ENCODE data around the gene HSF2.
A peak's percentile ranks its signal among the peaks of the same experiment; 100 is the strongest.
"Not testable (repeated sequence)": the region's sequence is repeated elsewhere in the genome, so short reads cannot be mapped to it uniquely, and the experiment has no call there.

The HSF2 gene

DNA sequence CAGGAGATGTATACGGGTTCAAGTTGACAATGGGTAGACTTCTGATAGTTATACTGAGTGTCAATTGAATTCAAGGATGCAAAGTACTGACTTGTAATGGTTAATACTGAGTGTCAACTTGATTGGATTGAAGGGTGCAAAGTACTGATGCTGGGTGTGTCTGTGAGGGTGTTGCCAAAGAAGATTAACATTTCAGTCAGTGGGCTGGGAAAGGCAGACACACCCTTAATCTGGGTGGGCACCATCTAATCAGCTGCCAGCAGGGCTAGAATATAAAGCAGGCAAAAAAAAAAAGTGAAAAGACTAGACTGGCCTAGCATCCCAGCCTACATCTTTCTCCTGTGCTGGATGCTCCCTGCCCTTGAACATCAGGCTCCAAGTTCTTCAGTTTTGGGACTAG lies 55.7 kb downstream of the HSF2 start:
- not testable (repeated sequence) for DNase-seq (ENCODE audit: low spot score)

DNA sequence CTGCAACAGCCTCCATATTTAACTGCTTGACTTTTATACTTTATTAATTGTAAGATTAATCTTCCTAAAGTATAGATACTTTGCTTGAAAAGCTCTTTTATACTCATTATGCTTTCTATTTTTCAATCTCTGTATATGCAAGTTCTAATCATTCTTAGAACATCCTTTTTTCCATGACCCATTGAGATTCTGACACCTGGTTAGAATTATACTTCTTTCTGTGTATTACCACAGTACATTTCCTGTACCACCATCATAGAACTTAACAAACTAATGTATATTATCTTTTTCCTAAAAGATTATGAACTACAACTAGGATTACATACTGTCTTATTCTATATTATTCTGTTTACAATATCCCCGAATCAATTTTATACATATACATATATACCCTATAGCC lies 58.6 kb downstream of the HSF2 start:
- no peak for DNase-seq (ENCODE audit: low spot score)

DNA sequence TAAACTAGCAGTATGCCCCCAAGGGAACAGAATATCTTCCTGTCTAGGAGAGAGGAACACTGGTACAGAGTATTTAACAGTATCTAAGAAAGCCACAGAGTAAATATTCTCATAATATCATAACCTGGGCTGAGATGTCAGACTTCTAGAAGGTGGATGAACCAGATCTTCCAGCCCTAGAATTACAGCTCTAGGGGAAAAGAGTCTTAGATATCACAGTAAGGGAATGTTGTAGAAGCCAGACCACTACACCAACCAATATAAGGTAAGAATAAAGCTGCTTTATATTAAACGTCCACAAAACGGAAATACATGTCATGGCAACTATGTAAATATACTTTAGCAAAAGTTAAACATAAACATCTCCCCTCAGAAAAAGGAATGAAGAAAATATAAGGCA lies 59.8 kb downstream of the HSF2 start:
- no peak for DNase-seq (ENCODE audit: low spot score)

DNA sequence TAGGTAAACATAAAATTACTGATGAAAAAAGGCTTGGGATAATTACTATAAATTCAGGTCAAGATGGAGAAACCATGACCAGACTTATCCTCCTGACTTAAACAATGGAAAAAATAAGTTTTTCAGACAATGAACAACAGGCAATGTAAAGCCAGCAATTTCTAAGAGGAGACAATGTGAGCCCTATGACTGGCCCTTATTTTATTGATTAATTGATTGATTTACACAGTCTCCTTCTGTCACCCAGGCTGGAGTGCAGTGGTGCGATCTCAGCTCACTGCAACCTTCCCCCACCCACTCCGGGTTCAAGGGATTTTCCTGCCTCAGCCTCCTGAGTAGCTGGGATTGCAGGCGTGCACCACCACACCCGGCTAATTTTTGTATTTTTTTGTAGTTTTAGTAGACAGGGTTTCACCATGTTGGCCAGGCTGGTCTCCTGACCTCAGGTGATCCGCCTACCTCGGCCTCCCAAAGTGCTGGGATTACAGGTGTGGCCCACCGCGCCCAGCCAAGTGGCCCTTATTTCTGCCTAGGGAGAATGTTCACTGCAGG lies 60.5 kb downstream of the HSF2 start:
- DNase-seq (ENCODE audit: low spot score) = not testable (repeated sequence)

DNA sequence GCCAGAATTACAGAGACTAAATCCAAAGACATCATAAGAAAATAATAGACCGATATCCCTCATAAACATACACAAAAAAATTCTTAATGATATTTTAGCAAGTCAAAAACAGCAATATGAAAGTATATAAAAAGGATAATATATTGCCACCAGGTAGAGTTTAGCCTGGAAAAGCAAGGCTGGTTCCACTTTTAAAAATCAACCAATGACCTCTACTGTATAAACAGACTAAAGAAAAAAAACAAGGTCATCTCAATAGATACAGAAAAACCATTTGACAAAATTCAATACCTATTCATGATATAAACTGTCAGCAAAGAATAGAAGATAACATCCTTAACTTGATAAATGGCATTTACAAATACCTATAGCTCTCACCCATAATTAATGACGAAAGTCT lies 62.4 kb downstream of the HSF2 start:
- DNase-seq (ENCODE audit: low spot score) = no peak

DNA sequence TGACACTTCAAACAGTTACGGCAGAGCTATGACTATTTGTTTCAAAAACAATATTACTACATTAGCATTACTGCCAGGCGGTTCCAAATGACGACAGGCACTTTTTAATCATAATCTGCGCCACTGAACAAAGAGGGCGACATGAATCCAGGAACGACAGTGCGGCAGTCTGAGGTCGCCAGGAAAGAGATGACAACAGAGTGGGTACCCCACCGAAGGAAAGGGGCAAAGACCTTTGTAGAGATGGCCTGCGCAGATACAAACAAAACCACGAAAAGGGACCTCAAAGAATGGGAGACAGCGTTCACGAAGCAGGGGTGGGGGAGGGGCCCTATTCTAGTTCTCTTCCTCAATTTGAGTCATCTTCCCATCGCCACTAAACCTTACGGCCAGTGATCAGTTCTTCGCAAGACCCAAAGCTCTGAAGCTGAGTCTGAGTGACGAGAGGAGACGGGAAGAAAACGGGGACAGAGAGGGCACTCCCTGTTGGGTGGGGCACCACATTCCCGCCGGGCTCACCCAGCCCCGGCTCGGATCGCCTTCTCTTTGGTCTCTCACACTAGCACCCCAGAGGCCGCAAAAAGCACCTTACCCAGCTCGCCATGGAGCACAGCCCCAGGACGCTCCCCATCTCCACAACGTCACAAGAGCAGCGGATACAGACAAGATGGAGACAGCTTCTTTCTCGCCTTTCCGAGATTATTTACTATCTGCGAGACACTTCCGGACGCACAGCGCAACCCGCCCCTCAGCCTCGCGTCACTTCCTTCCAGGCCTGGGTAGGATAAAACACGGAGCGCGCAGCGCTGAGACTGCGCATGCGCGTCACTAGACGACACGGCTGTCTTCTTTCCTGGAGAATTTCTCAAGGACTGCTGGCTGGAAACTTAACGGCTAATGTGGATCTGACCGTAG lies 71.9 kb downstream of the HSF2 start, which contains the start of gene SERINC1:
SERINC1 (minus strand) TSS at position 701 of the 915 bp plus-strand sequence; CDS start at position 631, 70 bp downstream.
- peak; percentile 94 for DNase-seq (ENCODE audit: low spot score)

DNA sequence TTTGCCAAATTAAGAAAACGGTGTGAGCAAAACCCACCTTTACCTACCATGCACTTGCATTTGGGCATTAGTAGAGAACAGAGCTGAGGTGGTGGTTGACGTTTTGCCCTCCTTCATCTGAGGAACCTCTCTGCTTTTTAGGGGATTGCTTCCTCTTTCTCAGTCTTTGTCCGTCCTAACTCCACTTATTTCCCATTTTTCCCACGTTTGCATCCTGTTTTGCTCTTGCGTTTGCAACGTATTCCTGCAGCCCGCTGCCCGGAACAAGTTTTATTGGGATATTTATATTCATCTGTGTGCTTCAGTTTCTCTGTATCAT lies 72.5 kb downstream of the HSF2 start:
- DNase-seq (ENCODE audit: low spot score) = no peak

DNA sequence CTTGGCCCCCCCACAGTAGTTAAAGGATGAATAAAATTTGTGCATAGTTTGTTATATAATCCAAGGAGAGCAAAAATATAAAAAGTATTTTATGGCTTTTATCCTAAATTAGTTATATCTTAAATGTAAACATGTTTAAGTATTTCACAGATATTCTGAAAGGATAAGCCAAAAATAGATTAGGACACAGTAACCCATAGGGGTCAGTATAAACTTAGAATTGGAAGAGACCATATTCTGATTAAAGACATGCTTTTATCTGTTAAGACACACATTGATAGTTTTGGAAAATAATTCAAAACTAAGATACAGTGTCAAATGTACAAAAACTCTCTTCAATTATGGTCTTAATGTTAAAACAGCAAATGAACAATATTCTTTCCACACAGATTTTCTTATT lies 76.7 kb downstream of the HSF2 start:
- DNase-seq (ENCODE audit: low spot score) = peak; percentile 42

DNA sequence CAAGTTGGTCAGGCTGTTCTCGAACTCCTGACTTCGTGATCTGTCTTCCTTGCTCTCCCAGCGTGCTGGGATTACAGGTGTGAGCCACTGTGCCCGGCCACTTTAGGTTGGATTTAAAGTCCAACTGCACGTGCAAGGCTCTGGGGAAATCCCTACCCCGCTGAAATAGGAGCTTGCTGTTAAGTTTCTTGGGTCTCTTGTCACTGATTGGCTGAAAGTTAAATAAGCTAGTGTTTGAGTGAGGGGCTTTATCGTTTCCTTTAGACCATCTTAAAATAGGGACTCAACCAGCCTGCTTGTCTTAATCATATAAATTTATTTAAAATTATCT lies 83.3 kb downstream of the HSF2 start:
- DNase-seq (ENCODE audit: low spot score) = no peak
